Vagina (tissue), 2 donors: ENCODE results near the gene TPRG1L. TPM values are rescaled to one million over a fixed set of nuclear protein-coding genes. Genes with fewer than 3 reads are reported as not detected.
"Not testable (repeated sequence)": the region's sequence is repeated elsewhere in the genome, so short reads cannot be mapped to it uniquely, and the experiment has no call there.

Experiments
- DNase-seq, 2 donors: peaks; one replicate each; pipeline ENCODE4 v3.0.0-alpha.2; 2017; ENCODE audit errors: extremely low spot score in 2 of 2
- H3K27ac ChIP-seq: fragments of 200-600 bp; sonication (generic); one replicate; pipeline ENCODE4 v1.5.1; 2019
- H3K27me3 ChIP-seq: fragments of 200-600 bp; sonication (generic); one replicate; pipeline ENCODE4 v1.5.1; 2019
- H3K36me3 ChIP-seq, 2 donors: fragments of 200-600 bp; sonication (generic); one replicate each; pipeline ENCODE4 v1.5.1; 2017 to 2019
- H3K4me1 ChIP-seq: fragments of 200-600 bp; sonication (generic); one replicate; pipeline ENCODE4 v1.5.1; 2019
- H3K4me3 ChIP-seq, 2 donors: fragments of 200-600 bp; sonication (generic); 1 replicate in 1 of 2; 2 replicates in 1 of 2; pipeline ENCODE4 v1.5.1; 2016 to 2019
- H3K9me3 ChIP-seq: fragments of 200-600 bp; sonication (generic); one replicate; pipeline ENCODE4 v1.5.1; 2019
- CTCF ChIP-seq, 3 experiments: fragments of 450-650 bp in 2 of 3; fragments of 200-600 bp in 1 of 3; sonication (generic) in 1 of 3; IDR thresholded peaks; one replicate each; pipeline ENCODE4 v1.5.1; 2017 to 2019; ENCODE audit warnings: antibody characterized with exemption in 3 of 3, mild to moderate bottlenecking in 2 of 3, moderate library complexity in 2 of 3
- POLR2A ChIP-seq, 2 donors: fragments of 450-650 bp; IDR thresholded peaks; one replicate each; pipeline ENCODE4 v1.6.1; 2017; ENCODE audit warnings: antibody characterized with exemption in 2 of 2, mild to moderate bottlenecking in 2 of 2, moderate library complexity in 2 of 2
- POLR2AphosphoS5 ChIP-seq, 2 donors: sonication (generic); formaldehyde crosslinking; IDR thresholded peaks; one replicate each; pipeline ENCODE4 v1.9.0; 2017; ENCODE audit warnings: antibody characterized with exemption in 2 of 2, mild to moderate bottlenecking in 2 of 2, low read depth in 1 of 2; ENCODE audit not compliant: insufficient read depth in 1 of 2
- intact Hi-C: fragments of 100-400 bp; cut with DNase I; formaldehyde crosslinking; loops from one replicate; pipeline ENCODE4 v1.15.1; 2023
- total RNA-seq: library from RNA; depleted of rRNA; stranded (reverse); fragments of >200 nt; gene quantifications from one replicate; pipeline ENCODE4 v1.2.3, GENCODE V29; 2016

Gene TPRG1L
- total RNA-seq, 1 donor from 2014 or later, result 44.9 TPM

DNA sequence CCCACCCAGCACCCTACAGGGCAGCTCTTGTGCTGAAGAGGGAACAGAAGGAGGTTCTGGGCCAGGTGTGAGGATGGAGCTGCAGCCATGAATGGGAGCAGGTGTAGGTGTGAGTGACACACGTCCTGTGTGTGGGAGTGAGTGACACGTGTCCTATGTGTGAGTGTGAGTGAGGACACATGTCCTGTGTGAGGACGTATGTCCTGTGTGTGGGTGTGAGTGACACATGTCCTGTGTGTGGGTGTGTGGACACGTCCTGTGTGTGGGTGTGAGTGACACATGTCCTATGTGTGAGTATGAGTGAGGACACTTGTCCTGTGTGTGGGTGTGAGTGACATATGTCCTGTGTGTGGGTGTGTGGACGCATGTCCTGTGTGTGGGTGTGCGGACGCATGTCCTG, 39.9 kb upstream of the TPRG1L start:
- TF ChIP-seq POLR2A (IDR thresholded peaks at IDR 0.05) (no peak), CTCF (IDR thresholded peaks at IDR 0.05) (no peak), POLR2AphosphoS5 (IDR thresholded peaks at IDR 0.05; ENCODE audit: insufficient read depth in 1 of 2, low read depth in 1 of 2) (no peak)
- no peak overlapping the region for H3K4me3 ChIP-seq

GRCh38 chr1:3585353-3585868, 39.4 kb upstream of the TPRG1L start:
- H3K27ac ChIP-seq, DNase-seq, intact Hi-C loops, H3K36me3 ChIP-seq, H3K4me3 ChIP-seq, H3K9me3 ChIP-seq, H3K27me3 ChIP-seq, H3K4me1 ChIP-seq: not testable (repeated sequence)

More for the DNA sequence above, 39.9 kb upstream of the TPRG1L start:
- Histone ChIP-seq H3K27me3 (no peaks in the 10 kb centered on the region), H3K9me3 (no peaks in the 10 kb centered on the region), H3K4me1 (no peaks in the 10 kb centered on the region), H3K27ac (no peak overlapping the region), H3K36me3 (no peaks in the 10 kb centered on the region)
- no peak for DNase-seq
- intact Hi-C loops, result no loop called here

GRCh38 chr1:3585940-3586568, 38.8 kb upstream of the TPRG1L start:
- Histone ChIP-seq H3K27ac (no peak overlapping the region), H3K27me3 (no peaks in the 10 kb centered on the region), H3K4me3 (no peak overlapping the region), H3K9me3 (no peaks in the 10 kb centered on the region), H3K36me3 (no peaks in the 10 kb centered on the region), H3K4me1 (no peaks in the 10 kb centered on the region)
- TF ChIP-seq POLR2A (IDR thresholded peaks at IDR 0.05), result no peak
- TF ChIP-seq CTCF (IDR thresholded peaks at IDR 0.05), result no peak
- TF ChIP-seq POLR2AphosphoS5 (IDR thresholded peaks at IDR 0.05; ENCODE audit: insufficient read depth in 1 of 2, low read depth in 1 of 2), result no peak
- DNase-seq, result no peak
- intact Hi-C loops, result no loop called here

- no peaks in the 10 kb centered on the region for H3K27me3 ChIP-seq
- no peaks in the 10 kb centered on the region for H3K9me3 ChIP-seq
- no peaks in the 10 kb centered on the region for H3K36me3 ChIP-seq
- intact Hi-C loops, result no loop called here
- no peak for DNase-seq
- no peak overlapping the region for H3K27ac ChIP-seq
- no peaks in the 10 kb centered on the region for H3K4me1 ChIP-seq
- no peak overlapping the region for H3K4me3 ChIP-seq
- no peak for TF ChIP-seq POLR2AphosphoS5 (IDR thresholded peaks at IDR 0.05; ENCODE audit: insufficient read depth in 1 of 2, low read depth in 1 of 2)
- TF ChIP-seq CTCF (IDR thresholded peaks at IDR 0.05), result no peak
- TF ChIP-seq POLR2A (IDR thresholded peaks at IDR 0.05), result no peak
Measured at GRCh38 chr1:3586986-3587759, 37.6 kb upstream of the TPRG1L start.

- H3K4me3 ChIP-seq, result no peak overlapping the region
- no peaks in the 10 kb centered on the region for H3K4me1 ChIP-seq
- H3K27me3 ChIP-seq, result no peaks in the 10 kb centered on the region
- no peaks in the 10 kb centered on the region for H3K9me3 ChIP-seq
- DNase-seq, result no peak
- TF ChIP-seq POLR2AphosphoS5 (IDR thresholded peaks at IDR 0.05; ENCODE audit: insufficient read depth in 1 of 2, low read depth in 1 of 2) (no peak), POLR2A (IDR thresholded peaks at IDR 0.05) (no peak), CTCF (IDR thresholded peaks at IDR 0.05) (no peak)
- intact Hi-C loops, result no loop called here
- no peaks in the 10 kb centered on the region for H3K36me3 ChIP-seq
- H3K27ac ChIP-seq, result no peak overlapping the region
Measured at GRCh38 chr1:3588395-3588794, 36.4 kb upstream of the TPRG1L start.
